Neural cell (in vitro differentiated cells): ENCODE data around the gene TACC2. TPM values are rescaled to one million over a fixed set of nuclear protein-coding genes. Genes with fewer than 3 reads are reported as not detected.

Experiments used
- H2AFZ ChIP-seq: fragments of 200-600, 300-800 bp; sonication (generic), shearing (Covaris generic); 2 replicates; pipeline ENCODE4 v1.6.0; 2014; ENCODE audit warnings: low read depth, mild to moderate bottlenecking, antibody characterized with exemption, low read length, moderate library complexity
- H3F3A ChIP-seq: fragments of 200-600 bp; shearing (Covaris generic); 2 replicates; pipeline ENCODE4 v1.6.1; 2016; ENCODE audit warnings: mild to moderate bottlenecking, moderate library complexity, mixed read lengths, antibody characterized with exemption, low read length; ENCODE audit not compliant: insufficient read depth, poor library complexity, severe bottlenecking
- H3K27ac ChIP-seq: fragments of 200-600, 300-800 bp; sonication (generic), shearing (Covaris generic); 2 replicates; pipeline ENCODE4 v1.5.1; 2014; ENCODE audit warnings: mild to moderate bottlenecking, low read length, moderate library complexity
- H3K27me3 ChIP-seq: fragments of 300-800, 200-600 bp; sonication (generic), shearing (Covaris generic); 2 replicates; pipeline ENCODE4 v1.6.0; 2014; ENCODE audit warnings: mild to moderate bottlenecking, low read depth, low read length, moderate library complexity; ENCODE audit not compliant: insufficient read depth
- H3K36me3 ChIP-seq: fragments of 300-800, 200-600 bp; sonication (generic), shearing (Covaris generic); 2 replicates; pipeline ENCODE4 v1.5.1; 2014; ENCODE audit warnings: mild to moderate bottlenecking, antibody characterized with exemption, low read length, moderate library complexity; ENCODE audit not compliant: insufficient read depth
- H3K4me2 ChIP-seq: fragments of 300-800, 200-600 bp; sonication (generic), shearing (Covaris generic); 2 replicates; pipeline ENCODE4 v1.6.0; 2014; ENCODE audit warnings: mild to moderate bottlenecking, low read length
- H3K4me3 ChIP-seq: fragments of 300-800, 200-600 bp; sonication (generic), shearing (Covaris generic); 2 replicates; pipeline ENCODE4 v1.5.1; 2014; ENCODE audit warnings: mild to moderate bottlenecking, low read length, moderate library complexity
- H3K79me2 ChIP-seq: fragments of 200-600 bp; shearing (Covaris generic); replicated peaks from 2 replicates; pipeline ENCODE4 v1.6.0; 2014; ENCODE audit warnings: mild to moderate bottlenecking, low read length, moderate library complexity; ENCODE audit not compliant: insufficient read depth
- H3K9ac ChIP-seq: fragments of 300-800, 200-600 bp; sonication (generic), shearing (Covaris generic); 2 replicates; pipeline ENCODE4 v1.6.1; 2016; ENCODE audit warnings: mild to moderate bottlenecking, low read length, mixed read lengths
- H3K9me2 ChIP-seq: fragments of 200-600 bp; shearing (Covaris generic); 2 replicates; pipeline ENCODE4 v1.6.1; 2016; ENCODE audit warnings: mild to moderate bottlenecking, low read length, mixed read lengths; ENCODE audit not compliant: insufficient read depth
- H3K9me3 ChIP-seq: fragments of 200-600, 300-800 bp; sonication (generic), shearing (Covaris generic); 2 replicates; pipeline ENCODE4 v1.6.1; 2016; ENCODE audit warnings: mild to moderate bottlenecking, mixed run types, low read length, moderate library complexity, mixed read lengths
- H4K20me1 ChIP-seq: fragments of 200-600 bp; shearing (Covaris generic); 2 replicates; pipeline ENCODE4 v1.6.1; 2016; ENCODE audit warnings: mild to moderate bottlenecking, mixed run types; ENCODE audit not compliant: insufficient read depth
- CTCF ChIP-seq: fragments of 450-650 bp; IDR thresholded peaks from 2 replicates; pipeline ENCODE4 v1.5.1; 2014; ENCODE audit warnings: antibody characterized with exemption, mild to moderate bottlenecking, moderate library complexity; ENCODE audit not compliant: poor library complexity, severe bottlenecking
- EP300 ChIP-seq: fragments of 450-650 bp; conservative IDR thresholded peaks from 2 replicates; pipeline ENCODE4 v1.6.1; 2014; ENCODE audit warnings: antibody characterized with exemption, mild to moderate bottlenecking, moderate library complexity; ENCODE audit not compliant: poor library complexity, severe bottlenecking
- EZH2 ChIP-seq: fragments of 200-600, 300-800 bp; shearing (Covaris generic), sonication (generic); IDR thresholded peaks from 2 replicates; pipeline ENCODE4 v1.6.1; 2014; ENCODE audit warnings: antibody characterized with exemption, low read length, borderline replicate concordance, mild to moderate bottlenecking; ENCODE audit not compliant: insufficient read depth, poor library complexity, severe bottlenecking
- MXI1 ChIP-seq: fragments of 450-650 bp; conservative IDR thresholded peaks from 2 replicates; pipeline ENCODE4 v1.6.1; 2014; ENCODE audit warnings: antibody characterized with exemption, mild to moderate bottlenecking; ENCODE audit not compliant: poor library complexity, severe bottlenecking
- POLR2AphosphoS5 ChIP-seq: IDR thresholded peaks from 2 replicates; pipeline ENCODE4 v1.6.1; 2012
- RAD21 ChIP-seq: fragments of 450-650 bp; conservative IDR thresholded peaks from 2 replicates; pipeline ENCODE4 v1.6.1; 2014; ENCODE audit warnings: antibody characterized with exemption, mild to moderate bottlenecking, moderate library complexity
- REST ChIP-seq: IDR thresholded peaks from 2 replicates; pipeline ENCODE4 v1.6.1; 2012; ENCODE audit warnings: borderline replicate concordance
- SMC3 ChIP-seq: fragments of 450-650 bp; conservative IDR thresholded peaks from 2 replicates; pipeline ENCODE4 v1.6.1; 2014; ENCODE audit warnings: antibody characterized with exemption, mild to moderate bottlenecking, moderate library complexity; ENCODE audit not compliant: poor library complexity
- TAF1 ChIP-seq: IDR thresholded peaks from 2 replicates; pipeline ENCODE4 v1.6.1; 2012; ENCODE audit warnings: low read depth
- polyA plus RNA-seq: library from polyadenylated mRNA; depleted of rRNA; stranded (reverse); fragments of >200 nt; gene quantifications from 2 replicates; pipeline ENCODE4 v1.2.3, GENCODE V29; 2014

TACC2 gene
- polyA plus RNA-seq, 1 donor from 2014 or later = 17.6 TPM

- Histone ChIP-seq H3K9ac (no peak overlapping the region), H3K79me2 (no peaks in the 10 kb centered on the region), H3K4me3 (no peak overlapping the region), H3F3A (no peaks in the 10 kb centered on the region), H2AFZ (no peak overlapping the region), H3K27me3 (no peaks in the 10 kb centered on the region), H3K36me3 (no peaks in the 10 kb centered on the region), H3K9me3 (no peaks in the 10 kb centered on the region), H3K4me2 (no peak overlapping the region), H4K20me1 (no peaks in the 10 kb centered on the region), H3K9me2 (no peaks in the 10 kb centered on the region), H3K27ac (no peak overlapping the region)
- TF ChIP-seq EZH2 (no peak), REST (no peak), SMC3 (no peak)
Observed at GRCh38 chr10:122292376-122292775, 303.4 kb downstream of the TACC2 start.

GRCh38 chr10:122293156-122293960, 304.4 kb downstream of the TACC2 start:
- H3K27me3 ChIP-seq = no peaks in the 10 kb centered on the region
- H3F3A ChIP-seq = no peaks in the 10 kb centered on the region
- H3K9ac ChIP-seq = no peak overlapping the region
- no peak overlapping the region for H3K27ac ChIP-seq
- no peak overlapping the region for H2AFZ ChIP-seq
- no peak overlapping the region for H3K4me3 ChIP-seq
- H3K9me2 ChIP-seq = no peaks in the 10 kb centered on the region
- no peaks in the 10 kb centered on the region for H4K20me1 ChIP-seq
- H3K36me3 ChIP-seq = no peaks in the 10 kb centered on the region
- no peak overlapping the region for H3K4me2 ChIP-seq
- H3K9me3 ChIP-seq = no peaks in the 10 kb centered on the region
- TF ChIP-seq SMC3 (no peak), EP300 (no peak), REST (no peak), CTCF (no peak), EZH2 (no peak), MXI1 (no peak), TAF1 (no peak), RAD21 (no peak), POLR2AphosphoS5 (no peak)
- no peaks in the 10 kb centered on the region for H3K79me2 ChIP-seq
